ENCODE data around the gene HOXA11.

DNA sequence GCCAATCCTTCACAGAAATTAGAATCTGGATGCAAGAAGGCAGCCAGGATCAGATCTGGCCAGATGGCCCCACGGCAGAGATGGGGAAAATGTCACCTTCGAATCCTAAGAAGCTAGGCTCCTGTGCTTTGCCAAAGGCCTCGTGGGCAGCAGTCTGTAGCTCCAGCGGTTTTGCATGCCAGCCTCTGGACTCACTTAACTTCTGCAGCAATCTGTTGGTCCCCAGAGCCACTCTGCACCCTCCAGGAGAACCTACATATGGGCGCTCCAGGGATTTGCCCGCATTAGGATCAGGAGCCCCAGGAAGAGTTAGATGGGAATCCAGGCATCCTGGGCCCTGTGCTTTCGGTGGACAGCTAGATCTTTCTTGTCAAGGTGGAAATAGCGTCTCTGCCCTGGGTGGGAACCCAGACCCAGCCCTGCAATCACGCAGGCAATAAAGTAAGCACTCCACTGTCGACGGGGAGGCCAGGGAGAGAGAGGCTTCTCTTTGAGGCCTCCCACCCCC, 25.0 kb upstream of the HOXA11 start:
- TF ChIP-seq, protein P1, sequence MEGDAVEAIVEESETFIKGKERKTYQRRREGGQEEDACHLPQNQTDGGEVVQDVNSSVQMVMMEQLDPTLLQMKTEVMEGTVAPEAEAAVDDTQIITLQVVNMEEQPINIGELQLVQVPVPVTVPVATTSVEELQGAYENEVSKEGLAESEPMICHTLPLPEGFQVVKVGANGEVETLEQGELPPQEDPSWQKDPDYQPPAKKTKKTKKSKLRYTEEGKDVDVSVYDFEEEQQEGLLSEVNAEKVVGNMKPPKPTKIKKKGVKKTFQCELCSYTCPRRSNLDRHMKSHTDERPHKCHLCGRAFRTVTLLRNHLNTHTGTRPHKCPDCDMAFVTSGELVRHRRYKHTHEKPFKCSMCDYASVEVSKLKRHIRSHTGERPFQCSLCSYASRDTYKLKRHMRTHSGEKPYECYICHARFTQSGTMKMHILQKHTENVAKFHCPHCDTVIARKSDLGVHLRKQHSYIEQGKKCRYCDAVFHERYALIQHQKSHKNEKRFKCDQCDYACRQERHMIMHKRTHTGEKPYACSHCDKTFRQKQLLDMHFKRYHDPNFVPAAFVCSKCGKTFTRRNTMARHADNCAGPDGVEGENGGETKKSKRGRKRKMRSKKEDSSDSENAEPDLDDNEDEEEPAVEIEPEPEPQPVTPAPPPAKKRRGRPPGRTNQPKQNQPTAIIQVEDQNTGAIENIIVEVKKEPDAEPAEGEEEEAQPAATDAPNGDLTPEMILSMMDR (IDR thresholded peaks at IDR 0.05; ENCODE audit: borderline replicate concordance, extremely low read depth, low read length, poor library complexity, severe bottlenecking), result no peak
- TF ChIP-seq EZH2 (IDR thresholded peaks at IDR 0.05; ENCODE audit: borderline replicate concordance, low read depth, low read length, severe bottlenecking), result no peak

Measured in DND-41 (cell line).